K562 treated with DMSO at 1 percent for 4 hours (cell line): ENCODE results near the gene NOC3L. TPM values are rescaled to one million over a fixed set of nuclear protein-coding genes. Genes with fewer than 3 reads are reported as not detected.

Source experiments
- total RNA-seq: library from RNA; unstranded; fragments of 300-600 nt; gene quantifications from 2 replicates; pipeline ENCODE4 v1.2.3, GENCODE V29; 2022; ENCODE audit not compliant: insufficient read depth

NOC3L gene, protein sequence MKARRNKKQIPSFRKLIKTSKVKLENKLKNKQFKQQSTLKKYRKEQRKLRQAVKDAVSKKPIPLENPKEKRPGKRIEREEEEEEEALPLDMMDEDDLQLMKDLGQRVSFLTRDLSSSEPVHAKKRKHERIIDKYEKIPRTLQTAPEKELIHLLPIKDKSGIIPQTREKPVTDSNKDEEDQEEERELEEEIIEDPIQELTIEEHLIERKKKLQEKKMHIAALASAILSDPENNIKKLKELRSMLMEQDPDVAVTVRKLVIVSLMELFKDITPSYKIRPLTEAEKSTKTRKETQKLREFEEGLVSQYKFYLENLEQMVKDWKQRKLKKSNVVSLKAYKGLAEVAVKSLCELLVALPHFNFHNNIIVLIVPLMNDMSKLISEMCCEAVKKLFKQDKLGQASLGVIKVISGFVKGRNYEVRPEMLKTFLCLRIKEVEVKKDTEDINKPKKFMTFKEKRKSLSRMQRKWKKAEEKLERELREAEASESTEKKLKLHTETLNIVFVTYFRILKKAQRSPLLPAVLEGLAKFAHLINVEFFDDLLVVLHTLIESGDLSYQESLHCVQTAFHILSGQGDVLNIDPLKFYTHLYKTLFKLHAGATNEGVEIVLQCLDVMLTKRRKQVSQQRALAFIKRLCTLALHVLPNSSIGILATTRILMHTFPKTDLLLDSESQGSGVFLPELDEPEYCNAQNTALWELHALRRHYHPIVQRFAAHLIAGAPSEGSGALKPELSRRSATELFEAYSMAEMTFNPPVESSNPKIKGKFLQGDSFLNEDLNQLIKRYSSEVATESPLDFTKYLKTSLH
- 4.4 TPM in 2 replicates for total RNA-seq

GRCh38 chr10:94362360-94363250 is at the start of gene NOC3L:
Gene NOC3L, minus strand, starts transcription at chr10:94362939. Its CDS starts 101 bp downstream, at chr10:94362838.

GRCh38 chr10:94402204-94402842 is 39.6 kb upstream of the NOC3L start, which contains the start of gene TBC1D12:
Gene TBC1D12, plus strand, starts transcription at chr10:94402541. Its CDS starts 73 bp downstream, at chr10:94402614.

Other genes with a start within 250 kb of the NOC3L start
- gene TBC1D12, start 39.6 kb upstream of the NOC3L start, total RNA-seq, result 8.3 and 9.1 TPM in 2 replicates
- 11.2 and 13.8 TPM in 2 replicates for gene HELLS, start 182.8 kb upstream of the NOC3L start, total RNA-seq